GM19328 (cell line): Measurements from ENCODE around the gene EIPR1.

Source experiments
- ATAC-seq: cut with Tn5 transposase; IDR thresholded peaks from one replicate; pipeline ENCODE4 v1.9.1; 2021; ENCODE audit warnings: mild to moderate bottlenecking, moderate library complexity; ENCODE audit not compliant: unreplicated experiment

EIPR1 gene

DNA sequence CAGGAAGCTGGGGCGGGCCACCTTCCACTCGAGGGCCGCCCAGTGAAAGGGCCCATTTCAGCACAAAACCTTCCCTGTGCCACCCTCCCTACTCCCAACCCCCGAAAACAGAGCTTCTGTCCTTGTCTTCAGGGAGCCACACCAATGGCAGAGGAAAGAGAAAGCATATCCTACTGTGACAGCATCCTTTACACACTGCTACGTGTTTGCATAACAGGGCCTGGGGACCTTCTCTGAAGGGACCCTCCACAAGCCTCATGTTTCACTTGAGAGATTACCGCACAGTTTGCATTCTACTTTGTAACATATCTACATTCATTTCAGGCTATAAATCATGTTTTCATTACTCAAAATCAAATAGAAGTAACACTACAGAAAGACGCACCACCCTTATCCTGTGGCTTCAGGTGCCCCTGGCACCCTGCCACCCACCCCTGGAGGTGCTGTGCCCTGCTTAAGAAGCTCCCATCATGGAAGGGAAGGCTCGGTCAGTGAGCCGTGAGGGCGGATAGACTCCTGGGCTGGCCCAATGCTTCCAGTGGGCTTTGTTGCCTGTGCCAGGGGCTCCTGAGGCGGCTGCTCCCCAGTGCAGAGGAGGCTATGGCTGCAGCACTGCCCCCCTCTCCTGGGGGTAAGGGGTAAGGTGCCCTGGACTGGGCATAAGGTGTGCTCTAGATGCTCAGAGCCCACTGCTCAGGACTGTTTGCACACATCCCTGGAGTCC, 52.0 kb downstream of the EIPR1 start:
- ATAC-seq = no peak

DNA sequence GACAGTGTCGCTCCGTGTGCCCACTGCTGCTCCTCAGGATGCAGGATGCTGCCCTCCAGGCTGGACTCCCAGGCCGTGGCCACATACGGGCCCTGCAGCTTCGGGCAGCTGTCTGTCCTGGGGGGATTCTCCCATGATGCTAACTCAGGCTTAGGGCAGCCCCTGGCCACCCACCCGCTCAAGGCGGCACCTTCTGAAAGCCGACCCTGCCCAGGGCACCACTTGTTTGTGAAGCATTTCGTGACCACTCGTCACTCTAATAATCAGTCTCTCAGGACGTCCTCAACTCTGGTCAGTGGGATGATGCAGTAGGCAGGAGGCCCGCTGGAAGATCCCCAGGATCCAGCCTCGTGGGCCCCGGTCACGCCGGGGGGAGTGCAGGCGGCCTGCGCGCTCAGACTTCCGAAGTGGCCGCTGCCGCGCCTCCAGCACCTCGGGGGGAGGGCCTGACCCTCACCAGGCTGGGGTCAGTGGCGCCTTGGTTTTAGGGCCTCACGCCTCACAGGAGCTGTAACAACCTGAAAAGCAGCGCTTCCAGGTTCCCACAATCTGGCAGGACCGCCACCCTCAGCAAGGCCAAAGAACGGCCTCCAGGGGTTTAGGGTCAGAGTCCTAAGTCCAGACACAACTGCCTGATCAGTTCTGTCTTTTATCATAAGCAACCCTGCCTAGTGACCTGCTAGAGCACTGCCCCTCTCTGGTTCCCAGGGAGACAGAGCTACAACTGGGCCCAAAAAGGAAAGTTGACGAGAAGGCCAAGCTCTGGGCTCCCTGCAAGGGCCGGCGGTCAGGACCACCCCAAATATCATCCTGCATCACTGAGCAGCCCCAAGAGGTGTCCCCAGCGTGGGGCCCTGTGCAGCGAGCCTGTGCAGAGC, 53.0 kb downstream of the EIPR1 start:
- ATAC-seq = no peak

DNA sequence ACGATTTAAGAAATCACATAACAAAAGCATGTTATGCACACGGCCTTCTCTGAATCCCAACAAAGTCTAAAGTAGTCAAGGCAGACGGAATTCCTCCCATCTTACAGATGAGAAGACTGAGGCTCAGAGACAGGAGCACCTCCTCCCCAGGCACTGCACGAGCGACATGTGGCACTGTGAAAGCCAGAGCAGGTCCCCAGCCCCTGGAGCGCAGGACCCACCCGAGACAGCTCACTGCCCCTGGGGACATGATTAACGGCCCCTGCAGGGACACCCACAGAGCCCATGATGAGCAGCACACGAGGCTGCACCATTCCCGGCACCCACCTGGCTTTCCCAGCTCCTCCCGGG, 53.6 kb downstream of the EIPR1 start:
- ATAC-seq = no peak

DNA sequence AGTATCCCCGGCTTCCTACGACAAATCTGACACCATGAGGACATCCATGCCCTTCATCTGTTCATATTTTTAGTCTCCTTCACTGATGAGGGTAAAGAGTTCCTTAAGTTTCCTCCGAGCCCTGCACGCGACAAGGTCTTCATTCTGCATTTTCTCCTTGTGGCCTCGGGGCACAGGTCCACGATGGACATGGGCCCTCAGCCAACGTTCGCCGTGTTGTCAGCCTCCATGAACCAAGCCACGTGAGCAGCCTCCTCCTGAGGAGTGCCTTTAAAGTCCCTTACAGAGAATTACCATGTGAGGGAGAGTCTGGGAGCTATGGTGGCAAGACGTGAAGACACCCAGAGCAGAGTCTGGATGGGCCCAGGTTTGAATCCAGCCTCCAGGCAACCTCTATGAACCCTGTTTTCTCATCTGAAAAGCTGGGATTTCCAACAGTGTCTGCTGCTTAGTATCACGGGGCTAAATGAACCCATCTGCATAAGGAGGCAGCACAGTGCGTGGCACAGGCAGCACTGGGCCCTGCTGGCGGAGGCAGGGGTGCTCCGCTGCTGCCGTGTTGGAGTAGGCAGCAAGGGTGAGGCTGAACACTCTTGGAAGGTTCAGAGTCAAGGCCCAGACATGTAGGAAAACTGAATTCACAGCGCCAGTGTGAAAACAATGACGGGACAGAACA, 54.1 kb downstream of the EIPR1 start:
- ATAC-seq = no peak

DNA sequence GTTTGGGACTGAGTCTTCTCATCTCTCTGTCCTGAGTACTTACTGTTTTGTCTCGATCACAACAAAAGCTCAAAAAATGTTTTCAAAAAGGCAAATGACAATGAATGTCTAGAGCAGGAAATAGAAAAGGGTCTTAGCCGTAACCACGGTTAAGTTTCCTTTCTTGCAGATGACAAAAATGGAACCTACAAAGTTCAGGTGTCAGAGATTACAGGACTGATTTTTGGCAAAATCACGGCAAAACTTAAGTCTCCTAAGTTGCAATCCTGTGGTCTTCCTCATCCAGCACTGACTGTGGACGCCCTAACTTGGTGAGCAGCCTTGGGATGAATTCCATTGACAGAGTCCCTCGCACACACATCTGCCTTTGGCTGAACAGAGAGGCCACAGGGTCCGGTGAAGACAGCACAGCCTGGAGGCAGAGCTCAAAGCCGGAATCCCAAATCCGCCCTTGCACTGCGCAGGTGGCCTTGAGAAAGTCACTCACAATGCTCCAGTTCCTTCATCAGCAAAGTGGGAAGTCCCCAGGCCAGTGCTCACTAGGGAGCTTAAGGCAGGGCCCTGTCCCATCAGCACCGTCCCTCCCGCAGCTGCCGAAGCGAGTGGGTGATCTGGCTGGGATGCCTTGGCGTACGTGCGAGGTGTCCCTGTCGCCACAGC, 55.2 kb downstream of the EIPR1 start:
- no peak for ATAC-seq

DNA sequence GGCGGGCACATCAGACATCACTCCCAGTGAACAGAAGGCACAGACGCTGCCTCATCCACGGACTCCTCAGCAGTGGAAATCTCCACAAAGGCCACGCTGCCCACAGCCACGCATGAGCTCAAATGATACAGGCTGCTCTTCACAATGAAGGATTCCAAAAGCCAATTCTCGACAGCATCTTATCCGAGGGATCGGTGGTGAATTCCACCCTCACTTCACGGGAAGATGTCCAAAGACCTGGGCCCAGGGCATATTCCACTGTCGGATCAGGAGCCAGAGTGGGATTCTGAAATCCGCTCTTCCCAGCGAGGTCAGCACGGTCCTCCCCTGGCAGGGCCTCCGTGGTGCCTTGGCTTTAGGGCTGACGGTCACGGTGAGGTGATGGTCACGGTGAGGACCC, 55.8 kb downstream of the EIPR1 start:
- no peak for ATAC-seq

DNA sequence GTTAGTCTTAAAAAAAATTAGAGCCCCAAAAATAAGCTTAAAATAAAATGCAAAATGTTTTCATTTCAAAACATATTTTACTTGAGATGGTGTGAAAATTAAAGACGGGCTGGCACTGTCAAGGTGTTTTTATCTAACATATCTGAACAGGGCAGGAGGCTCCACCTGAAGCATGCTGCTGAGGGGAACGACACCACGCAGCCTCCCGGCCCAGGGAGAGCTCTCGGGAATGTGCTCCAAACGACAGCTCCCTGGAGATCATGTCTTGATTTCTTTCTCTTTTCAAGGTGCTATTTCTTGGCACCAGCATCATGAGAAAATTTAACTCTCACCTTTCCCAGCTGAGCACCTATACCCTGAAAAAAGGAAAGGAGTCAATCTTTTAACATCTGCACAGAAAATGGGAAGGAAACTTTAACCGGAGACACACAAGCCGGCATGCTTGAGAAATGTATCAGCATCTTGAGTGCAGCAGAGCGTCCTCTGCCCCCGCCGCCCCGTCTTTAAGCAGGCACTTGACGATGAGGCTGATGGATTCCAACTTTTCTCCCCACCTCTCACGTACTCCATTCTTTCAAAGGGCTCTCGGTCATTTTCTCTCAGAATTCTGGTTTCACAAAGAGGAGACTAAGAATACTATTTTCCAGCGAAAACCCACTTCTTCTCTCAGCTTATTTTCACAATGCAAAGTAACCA, 56.6 kb downstream of the EIPR1 start:
- ATAC-seq = no peak

DNA sequence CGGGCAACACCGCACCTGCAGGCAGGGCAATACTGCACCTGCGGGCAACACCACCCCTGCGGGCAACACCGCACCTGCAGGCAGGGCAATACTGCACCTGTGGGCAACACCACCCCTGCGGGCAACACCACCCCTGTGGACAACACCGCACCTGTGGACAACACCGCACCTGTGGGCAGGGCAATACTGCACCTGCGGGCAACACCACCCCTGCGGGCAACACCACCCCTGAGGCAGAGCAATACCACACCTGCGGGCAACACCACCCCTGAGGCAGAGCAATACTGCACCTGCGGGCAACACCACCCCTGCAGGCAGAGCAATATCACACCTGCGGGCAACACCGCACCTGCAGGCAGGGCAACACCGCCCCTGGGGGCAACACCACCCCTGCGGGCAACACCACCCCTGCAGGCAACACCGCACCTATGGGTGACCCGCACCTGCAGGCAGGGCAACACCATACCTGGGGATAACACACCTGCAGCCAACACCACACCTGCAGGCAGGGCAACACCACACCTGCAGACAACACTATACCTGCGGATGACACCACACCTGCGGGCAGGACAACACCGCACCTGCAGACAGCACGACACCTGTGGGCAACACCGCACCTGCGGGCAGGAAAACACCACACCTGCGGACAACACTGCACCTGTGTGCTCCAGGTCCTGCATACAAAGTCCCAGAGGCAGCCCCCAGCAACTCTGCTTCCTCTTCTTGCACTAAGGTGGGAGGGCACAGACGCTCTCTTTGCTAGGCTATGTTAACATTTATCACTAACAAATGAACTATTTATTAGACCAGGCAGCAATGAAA, 57.7 kb downstream of the EIPR1 start:
- ATAC-seq = no peak

DNA sequence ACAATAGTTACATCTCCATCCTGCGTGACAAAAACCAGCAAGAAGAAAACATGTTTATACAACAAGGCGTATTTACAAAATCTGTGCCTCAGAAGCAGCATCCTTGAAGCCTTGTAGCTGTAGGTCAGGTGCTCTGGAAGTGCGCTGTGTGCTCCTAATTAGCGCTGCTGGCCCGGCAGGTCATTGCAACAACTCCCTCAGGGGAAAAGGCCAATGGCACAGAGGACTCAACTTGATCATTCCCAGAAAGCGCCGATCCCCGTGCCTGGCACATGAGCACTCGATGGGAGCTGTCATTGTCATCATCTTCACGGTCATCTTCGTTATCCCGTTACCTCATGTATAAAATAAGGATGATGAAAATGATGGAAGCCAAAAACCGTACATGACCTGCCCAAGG, 58.5 kb downstream of the EIPR1 start:
- ATAC-seq = no peak

DNA sequence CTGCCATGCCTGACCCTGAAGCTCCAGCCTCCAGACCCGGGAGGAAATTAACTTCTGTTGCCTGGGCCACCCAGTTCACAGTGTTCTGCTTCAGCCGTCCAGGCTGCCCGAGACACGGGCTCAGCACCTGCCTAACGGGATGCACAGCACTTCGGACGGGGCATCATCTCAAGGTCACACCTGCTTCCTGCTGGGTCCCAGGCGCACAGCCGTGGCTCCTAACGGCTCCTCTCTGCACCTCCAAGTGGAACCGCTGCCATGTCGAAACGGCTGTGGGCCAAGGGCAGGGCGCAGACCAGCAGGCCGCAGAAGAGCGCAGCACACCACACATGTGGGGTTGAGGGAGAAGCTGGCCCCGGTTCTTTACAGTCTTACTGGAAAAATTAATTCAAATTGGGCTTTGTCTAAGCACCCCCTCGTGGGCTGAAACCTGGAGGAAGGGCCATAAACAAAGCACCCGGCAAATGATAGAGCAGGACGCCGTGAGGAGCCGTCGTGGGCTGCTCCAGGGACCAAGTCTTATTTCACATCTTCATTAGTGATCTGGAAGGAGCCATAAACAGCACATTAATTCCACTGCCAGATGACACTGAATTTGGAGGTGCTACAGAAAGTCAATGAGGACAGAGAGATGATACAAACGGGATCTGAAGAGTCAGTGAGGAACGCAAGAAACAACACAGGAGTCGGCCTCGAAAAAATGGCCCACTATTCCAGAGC, 59.6 kb downstream of the EIPR1 start:
- ATAC-seq = no peak

DNA sequence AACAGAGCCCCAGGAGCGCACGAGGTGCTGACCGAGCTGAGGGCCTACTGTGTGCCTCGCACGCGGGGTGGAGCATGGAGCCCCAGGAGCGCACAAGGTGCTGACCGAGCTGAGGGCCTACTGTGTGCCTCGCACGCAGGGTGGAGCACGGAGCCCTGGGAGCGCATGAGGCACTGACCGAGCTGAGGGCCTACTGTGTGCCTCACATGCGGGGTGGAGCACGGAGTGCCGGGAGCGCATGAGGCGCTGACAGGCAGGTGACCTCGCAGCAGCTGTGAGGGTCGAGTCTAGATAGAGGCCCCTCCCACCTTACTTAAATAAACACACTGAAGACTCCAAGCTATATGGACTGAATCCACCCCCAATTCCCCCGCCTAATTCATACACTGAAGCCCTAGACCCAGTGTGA, 60.3 kb downstream of the EIPR1 start:
- no peak for ATAC-seq

DNA sequence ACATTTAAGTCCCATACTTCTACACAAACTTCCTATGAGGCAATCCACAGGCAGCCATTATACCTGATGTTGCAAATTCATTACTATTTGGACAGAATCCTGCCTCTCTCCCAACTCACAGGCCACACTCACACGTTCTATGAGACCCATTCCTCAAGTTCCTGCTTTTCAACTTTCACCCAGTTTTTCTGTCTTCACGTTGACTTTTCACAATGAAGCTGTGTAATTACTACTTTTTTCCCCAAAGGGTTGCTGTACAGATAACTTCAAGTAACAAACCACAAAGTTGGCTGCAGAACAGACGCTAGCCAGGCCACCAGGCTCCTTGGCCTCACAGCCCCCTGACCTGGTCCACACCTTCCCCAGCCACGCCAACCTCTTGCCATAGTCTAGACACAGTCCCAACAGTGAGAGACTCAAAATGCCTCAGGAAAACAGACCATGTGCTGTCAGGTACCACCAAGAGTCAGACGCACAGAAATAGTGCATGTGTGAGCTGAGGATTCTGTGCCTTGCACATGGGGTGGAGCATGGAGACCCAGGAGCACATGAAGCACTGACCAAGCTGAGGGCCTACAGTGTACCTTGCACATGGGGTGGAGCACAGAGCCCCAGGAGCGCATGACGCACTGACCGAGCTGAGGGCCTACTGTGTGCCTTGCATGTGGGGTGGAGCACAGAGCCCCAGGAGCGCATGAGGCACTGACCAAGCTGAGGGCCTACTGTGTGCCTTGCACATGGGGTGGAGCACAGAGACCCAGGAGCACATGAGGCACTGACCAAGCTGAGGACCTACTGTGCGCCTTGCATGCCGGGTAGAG, 61.0 kb downstream of the EIPR1 start:
- ATAC-seq = no peak

DNA sequence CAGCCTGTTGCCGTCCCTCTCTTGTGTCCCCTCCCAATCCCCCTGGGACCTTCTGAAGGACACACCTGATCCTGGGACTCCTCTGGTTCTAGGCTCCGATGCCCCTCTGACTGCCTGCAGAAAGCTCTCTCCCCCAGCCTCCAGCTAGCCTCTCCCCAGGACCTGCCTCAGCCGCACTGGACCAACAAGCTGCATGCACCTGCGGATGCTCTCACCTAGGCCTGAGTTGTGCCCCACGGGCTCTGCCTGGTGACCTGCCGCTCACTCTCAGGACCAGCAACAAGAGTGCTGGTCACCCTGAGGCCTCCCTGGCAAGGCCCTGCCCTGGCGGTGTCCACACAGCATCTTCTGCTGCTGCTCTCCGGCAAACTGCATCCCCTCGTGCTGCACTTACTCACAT, 63.0 kb downstream of the EIPR1 start:
- ATAC-seq = no peak

DNA sequence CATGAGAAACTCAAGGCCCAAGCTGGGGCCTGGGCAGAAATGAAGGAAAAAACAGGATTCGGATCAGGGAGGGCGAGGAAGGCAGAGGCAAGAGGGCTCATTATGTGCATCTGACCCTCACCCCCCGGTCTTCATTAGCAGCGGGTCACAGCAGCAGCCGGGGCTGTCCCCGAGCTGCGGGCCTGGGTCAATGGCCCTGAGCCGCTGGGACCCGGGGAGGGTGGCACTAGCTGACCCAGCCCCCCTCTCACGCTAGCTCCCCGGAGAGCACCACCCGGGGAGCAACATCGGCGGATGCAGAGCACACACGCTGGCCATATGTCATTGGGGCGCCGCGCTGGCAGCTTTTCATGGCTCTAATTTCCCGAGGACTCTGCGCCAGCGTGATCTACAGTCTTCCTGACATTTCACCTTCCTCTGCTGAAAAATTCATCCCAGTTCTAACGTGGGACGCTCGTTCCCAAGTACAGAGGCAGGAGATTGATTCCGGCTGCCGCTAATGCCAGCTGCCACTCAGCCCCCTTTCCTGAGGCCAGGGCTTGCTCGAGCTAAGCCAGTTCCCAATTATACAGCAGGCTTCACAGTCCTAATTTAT, 63.7 kb downstream of the EIPR1 start:
- ATAC-seq = no peak

DNA sequence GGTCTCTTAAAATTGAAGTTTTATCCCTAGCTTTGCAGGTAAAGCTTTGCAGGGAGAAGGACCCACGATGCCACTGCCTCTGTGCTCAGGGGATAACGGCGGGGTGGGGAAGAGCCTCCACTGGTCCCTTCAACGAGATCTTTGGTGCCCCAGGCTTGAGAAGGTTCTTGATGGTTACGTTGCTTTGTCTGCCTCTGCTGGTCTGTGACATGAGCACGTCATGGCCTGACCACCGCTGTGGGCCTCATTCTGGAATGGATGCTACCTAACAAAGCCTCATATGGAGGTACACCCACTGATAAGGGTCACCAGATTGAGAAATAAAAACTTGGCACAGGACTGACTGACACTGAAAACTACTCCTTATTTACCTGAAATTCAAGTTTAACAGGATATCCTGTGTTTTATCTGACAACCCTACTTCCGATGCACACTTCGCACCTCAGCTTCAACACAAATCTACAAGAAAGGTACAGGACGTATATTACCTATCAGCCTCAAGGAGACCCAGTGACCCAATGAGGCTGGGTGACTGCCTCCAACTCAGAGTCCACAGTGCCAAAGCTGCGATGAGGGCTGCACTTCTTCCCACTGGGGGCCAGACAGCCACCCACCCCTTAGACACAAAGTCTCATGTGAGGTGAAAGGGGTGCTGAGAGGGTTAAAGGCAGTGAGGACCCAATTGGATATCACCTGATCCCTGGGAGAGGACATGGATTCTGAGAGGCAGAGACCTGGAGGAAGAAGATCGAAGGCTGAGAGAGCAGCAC, 64.9 kb downstream of the EIPR1 start:
- no peak for ATAC-seq

DNA sequence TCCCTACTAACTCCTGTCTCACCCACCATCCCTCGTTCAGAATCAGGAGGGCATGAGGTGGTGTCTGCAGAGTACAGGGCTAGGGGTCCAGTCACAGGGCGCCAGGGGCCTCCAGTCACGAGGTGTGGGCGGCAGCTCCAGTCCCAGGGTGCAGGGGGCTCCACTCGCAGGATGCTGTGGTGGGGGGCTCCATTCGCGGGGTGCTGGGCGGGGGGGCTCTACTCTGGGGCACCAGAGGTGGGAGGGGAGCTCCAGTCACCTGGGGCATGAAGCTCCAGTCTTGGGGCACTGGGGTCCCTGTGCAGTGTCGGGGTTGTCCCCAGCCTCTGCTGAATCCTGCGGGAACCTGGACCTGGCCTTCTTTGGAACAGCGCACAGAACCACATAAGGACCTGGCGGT, 66.0 kb downstream of the EIPR1 start:
- ATAC-seq = no peak
